ENCODE results near the gene RAB11FIP4.

GRCh38 chr17:31481783-31482081 is 90.3 kb downstream of the RAB11FIP4 start:
- TF ChIP-seq CTCF (IDR thresholded peaks at IDR 0.05; ENCODE audit: insufficient read depth, low read length): no peak
- TF ChIP-seq POLR2AphosphoS5 (IDR thresholded peaks at IDR 0.05; ENCODE audit: low read depth): no peak
- TF ChIP-seq REST (IDR thresholded peaks at IDR 0.05; ENCODE audit: insufficient replicate concordance, low read depth): no peak
